DMS153 treated with DMSO at 0.1 percent for 48 hours (cell line): ENCODE data around the gene CLUH.
"Not testable (repeated sequence)": the region's sequence is repeated elsewhere in the genome, so short reads cannot be mapped to it uniquely, and the experiment has no call there.

Experiments used
- DNase-seq: peaks from one replicate; lab custom pipeline; 2025; ENCODE audit not compliant: unreplicated experiment; lab: John Stamatoyannopoulos, UW

CLUH gene

DNA sequence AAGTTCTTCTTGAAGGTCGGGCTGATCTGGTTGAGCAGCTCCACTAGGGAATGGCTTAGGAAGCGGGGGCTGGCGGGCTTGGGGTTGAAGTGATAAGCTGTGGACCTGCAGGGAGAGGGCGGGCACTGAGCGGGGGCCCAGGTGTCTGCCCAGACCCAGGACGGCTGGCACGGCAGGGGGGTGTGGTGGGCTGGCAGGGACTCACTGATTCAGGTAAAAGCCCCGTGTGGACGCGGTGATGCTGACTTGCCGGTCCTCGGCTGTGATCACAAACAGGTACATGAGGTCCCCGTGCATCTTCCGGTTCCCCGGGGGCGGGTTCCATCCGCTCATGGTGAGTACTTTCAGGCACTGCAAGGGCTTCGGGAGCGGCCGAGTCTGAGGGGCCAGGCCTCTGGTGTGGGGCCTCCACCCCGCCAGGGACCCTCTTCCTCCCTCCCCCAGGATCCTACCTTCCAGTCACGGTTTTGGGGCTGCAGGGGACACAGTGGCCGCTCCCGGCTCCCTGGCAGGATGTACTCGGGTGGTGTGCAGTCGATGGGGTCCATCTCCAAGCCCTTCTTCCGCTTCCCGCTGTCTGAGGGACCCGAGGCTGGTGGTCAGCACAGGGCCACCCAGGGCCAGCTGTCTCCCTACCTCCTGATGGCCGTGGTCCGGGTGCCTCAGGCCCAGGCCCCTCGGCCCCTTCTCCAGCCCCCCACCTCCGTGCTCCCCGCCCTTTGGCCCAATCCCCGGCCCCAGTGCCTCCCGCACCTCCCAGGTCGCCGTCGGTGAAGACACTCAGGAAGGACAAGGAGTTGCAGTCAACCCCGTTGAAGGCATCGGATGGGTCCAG lies 10.2 kb downstream of the CLUH start:
- DNase-seq: no peak

DNA sequence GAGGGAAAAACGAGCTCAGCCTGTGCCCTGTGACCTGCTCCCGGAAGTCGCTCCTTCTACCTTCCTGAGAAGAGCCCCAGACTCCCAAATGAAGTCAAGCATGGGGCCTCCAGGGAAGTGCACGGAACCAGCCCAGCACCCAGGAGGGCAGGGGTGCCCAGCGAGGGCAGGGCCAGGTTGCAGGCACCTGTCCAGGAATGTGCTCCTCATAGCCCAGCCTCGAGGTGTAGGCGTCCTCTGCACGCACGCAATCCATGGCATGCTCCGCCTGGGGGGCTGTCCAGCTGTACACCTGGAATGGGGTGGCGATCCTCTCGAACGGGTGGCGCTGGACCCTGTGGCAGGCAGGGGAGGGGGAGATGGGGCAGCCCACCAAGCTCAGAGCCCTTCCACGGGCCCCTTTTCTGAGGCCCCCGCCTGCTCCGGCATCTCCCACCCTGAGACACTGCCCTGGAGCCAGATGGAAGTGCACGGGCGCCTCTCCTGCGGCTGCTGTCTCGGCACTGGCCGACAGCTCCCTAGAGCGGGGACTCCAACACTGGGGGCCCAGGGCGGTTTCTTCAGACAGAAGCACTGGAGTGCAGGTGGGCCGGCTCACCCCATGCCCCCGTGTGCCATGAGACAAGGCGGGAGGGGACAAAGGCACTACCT lies 10.9 kb downstream of the CLUH start:
- DNase-seq: peak; percentile 99

DNA sequence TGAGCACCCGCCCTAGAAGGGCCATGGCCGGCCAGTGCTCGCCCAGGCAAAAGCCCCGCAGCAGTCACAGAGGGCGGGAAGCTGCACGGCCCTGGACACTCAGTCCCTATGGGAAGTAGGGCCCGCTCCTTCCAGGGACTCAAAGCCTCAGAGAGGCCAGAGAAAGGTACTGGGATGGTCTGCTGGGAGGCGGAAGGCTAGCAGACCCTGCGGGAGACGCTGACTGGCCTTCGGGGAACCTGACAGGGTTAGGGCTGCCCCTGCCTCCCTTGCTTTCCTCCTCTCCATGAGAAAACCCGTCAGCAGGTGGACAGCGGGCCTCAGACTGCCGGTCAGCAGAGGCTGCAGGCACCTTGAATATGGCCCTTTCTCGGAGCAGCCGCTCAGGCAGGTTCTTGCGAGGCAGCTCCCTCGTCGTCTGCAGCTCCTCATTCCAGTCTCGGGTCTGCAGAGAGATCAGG lies 11.5 kb downstream of the CLUH start:
- no peak for DNase-seq

DNA sequence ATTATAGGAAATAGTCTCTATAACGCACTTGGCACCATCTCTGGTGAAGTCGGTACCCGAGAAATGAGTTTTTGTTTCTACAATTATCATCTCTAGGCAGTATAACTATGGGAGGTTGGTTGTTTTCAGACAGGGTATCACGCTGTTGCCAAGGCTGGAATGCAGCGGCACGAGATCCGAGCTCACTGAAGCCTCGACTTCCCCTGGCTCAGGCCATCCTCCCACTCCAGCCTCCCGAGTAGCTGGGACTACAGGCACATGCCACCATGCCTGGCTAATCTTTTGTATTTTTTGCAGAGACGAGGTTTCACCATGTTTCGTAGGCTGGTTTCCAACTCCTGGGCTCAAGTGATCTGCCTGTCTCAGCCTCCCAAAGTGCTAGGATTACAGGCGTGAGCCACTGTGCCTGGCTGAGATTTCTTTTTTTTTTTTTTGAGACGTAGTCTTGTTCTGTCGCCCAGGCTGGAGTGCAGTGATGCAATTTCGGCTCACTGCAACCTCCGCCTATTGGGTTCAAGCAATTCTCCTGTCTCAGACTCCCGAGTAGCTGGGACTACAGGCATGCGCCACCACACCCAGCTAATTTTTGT lies 12.3 kb downstream of the CLUH start:
- not testable (repeated sequence) for DNase-seq

DNA sequence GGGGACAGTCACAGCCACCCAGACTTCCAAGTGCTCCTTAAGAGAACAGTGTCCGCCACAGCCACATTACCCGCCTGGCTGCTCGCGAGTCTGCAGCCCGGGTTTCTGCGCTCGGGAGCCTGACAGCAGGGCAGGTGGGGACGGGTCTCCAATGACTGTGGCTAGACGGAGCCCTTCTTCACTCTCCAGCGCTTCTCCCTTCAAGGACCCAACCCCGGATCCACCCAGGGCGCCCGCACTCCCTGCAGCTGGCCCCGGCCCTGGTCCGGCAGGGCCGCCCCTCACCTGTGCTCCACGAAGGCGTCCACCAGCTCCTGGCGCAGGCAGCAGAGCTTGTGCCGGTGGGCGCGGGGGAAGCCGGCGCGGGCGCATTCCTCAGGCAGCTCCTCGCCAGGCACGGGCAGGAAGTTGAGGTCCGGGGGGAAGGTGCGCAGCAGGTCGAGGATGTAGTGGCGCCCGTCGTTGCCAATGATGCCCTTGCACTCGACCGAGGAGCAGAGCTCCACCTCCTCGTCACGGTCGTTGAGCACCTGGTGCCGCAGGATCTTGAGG lies 13.9 kb downstream of the CLUH start:
- no peak for DNase-seq

DNA sequence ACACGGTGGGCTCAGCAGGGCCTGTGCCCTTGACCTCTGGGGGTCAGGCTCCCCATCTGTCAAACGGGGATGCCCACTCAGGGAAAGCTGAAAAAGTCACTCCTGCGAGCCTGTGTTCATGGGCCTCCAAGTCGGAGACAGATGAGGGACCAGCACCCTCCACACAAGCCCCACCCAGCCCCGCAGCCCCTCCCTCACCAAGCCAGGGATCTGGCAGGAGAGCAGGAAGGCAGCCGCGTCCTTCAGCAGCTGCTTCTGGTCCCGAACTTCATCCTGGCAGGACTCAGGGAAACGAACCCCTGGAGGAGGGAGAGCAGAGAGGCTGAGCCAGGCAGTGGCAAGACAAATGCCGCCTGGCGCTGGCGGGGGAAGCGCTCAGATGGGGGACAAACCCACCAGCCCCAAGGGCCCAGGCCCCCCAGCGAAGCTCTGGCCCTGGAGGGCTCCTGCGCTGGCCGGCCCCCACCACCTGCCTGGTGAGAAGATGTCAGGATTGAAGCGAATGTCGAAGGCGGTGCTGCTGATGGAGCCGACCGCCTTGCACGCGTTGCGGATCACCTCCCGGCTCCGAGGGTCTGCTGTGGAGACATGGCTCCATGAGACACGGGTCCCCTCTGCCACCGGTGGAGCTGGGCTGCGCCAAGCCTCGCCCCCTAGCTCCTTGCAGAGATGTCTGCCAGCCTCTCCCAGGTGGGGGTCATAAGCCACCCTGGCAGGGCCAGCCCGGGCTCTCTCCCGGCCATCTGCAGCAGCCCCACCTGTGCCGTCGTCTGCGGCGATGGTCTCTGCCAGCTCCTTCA lies 15.4 kb downstream of the CLUH start:
- DNase-seq: no peak

DNA sequence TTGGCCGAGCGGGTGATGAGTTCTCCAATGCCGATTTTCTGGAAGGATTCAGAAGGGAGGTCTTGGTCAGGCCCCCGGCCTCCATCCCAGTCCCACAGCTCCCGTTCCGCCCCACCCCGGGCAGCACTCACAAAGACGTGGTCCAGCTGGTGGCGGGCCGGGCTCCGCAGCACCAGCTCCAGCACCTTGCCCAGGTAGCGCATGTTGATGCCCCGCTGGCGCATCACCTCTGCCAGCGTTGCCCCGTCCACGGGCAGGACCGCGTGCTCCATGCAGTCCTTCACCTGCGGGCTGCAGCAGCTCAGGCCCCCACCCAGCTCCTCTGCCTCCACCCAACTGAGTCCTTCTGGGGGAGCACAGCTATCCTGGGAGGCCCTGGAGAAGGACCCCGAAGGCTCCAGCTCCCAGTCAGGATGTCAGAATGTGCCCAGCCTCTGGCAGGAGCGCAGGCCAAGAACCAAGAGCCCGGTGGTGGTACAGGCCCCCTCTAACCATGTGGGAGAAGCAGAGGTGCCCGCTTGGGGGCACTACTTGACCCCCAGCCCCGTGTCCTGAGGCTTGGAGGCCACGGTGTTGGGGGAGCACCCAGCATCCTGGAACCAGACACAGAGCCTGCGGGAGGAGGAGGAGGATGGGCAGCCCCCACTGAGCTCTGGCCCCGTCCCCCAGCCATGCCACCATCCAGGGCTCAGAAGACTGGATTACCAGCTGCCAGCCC lies 16.2 kb downstream of the CLUH start:
- no peak for DNase-seq

DNA sequence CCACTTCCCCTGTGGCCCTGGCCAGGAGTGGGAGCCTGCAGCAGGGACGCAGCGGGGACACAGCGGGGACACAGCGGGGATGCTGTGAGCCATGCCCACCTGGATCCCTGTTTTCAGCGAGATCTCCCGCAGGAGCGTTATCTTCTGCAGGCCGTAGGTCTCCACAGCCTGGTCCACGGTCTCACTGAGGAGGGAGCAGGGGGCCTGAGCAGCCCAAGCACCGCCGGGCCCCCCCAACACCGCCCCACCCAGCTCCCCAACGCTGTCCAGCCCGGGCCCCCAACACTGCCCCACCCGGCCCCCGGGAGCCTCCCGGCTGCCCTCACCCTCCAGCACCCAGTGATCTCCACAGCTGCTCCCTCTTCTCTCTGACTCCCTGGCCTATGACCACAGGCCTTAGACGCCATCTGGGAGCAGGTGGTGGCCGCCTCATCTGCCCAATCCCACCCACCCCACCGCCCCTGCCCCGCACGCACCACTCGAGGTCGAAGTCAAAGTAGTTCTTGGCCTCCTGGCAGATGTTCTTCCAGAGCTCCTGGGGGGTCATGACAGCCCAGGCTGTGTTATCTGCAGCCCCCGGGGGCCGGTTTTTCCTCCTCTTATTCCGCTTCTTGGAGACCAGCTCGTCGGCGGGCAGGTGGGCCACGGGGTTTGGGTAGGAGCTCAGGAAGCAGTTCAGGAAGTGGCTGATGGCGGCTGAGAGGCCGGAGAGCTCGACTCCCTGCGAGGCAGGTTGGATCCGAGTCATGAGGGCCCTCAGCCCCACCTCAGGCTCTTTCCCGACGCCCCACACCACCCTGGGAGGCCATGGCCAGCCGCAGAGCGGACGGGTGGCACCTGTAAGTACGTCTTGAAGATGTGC lies 17.0 kb downstream of the CLUH start:
- DNase-seq: no peak

DNA sequence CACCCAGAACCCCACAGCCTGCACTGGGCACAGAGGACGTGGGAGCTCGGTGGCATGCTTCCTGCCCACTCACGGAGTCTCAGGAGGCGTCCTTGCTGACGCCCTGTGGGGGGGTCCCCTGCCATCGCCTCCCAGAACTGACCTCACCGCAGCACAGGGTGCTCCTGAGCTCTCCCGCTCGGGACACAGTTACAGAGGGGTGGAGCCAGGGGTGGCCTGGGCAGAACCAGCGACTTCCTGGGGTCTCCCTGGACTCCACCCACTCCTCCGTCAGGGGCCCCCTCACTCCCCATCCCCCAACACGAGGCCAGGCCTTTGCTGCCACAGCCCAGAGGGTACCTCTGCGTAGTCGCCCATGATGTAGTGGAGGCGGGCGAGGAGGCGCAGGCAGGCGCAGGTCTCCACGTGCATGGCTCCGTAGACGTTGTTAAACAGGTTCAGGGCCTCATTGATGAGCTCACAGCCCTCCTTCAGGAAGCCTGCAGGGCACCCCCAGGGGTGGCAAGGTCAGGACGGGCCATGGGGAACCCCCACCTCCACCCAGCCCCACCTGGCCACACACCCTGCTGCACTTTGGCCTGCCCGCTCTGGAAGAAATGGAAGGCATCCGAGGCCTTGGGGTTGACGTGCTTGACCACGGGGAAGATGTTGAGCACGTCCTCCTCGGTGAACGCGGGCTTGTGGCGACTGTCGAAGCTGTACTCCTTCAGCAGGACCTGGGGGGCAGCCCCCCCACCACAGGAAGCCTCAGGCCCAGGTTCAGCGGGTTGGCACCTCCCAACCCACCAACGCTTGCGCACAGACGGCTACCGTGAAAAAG lies 17.8 kb downstream of the CLUH start:
- DNase-seq: no peak

DNA sequence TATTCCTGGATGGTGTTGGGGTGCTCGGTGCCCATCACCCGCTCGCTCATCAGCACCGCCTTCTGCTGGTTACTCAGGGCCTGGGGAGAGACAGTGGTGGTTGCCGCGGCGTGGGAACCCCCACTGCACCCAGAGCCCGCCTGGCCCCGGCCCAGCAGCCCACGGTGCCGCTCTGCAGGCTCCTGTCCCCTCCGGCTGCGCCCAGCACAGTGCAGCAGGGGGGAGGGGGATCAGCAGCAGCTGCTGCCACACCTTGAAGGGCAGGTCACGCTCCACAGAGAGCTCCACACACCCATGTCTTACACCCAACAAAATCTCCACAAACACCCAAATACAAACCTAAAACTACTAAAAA lies 18.8 kb downstream of the CLUH start:
- no peak for DNase-seq

DNA sequence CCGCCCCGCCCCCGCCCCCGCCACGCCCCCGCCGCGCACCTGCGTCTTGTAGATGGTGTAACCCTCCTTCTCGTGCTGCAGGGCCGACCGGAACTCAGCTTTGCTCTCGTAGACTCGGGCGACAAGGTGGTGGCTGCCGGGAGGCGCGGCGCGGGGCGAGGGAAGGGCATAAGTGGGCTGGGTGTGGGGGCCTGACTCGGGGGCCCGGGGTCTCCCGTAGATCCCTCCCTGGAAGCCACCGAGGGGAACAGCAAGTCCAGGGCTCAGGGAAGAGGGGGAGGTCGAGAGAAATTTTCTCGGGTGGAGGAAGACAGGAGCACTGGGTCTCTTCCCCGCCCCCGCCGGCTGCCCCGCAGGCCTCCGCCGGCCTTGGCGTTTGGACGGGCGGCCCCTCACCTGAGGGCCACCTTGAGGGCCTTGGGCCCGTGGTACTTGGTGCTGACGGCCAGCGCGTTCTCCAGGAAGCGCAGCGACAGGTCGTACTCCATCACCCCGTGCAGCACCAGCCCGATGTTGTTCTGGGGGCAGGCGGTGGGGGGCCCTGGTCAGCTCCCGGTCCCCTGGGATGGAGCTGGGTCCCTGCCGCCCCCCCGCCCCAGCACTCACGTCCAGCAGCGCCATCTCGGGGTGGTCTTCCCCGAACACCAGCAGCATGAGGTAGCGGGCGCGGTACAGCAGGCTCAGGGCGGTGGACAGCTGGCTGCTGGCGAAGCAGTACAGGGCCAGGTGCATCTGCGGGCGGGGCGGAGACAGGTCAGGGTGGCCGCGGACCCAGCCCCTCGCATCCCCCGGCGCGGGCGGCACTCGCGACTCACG lies 19.4 kb downstream of the CLUH start:
- DNase-seq: no peak

DNA sequence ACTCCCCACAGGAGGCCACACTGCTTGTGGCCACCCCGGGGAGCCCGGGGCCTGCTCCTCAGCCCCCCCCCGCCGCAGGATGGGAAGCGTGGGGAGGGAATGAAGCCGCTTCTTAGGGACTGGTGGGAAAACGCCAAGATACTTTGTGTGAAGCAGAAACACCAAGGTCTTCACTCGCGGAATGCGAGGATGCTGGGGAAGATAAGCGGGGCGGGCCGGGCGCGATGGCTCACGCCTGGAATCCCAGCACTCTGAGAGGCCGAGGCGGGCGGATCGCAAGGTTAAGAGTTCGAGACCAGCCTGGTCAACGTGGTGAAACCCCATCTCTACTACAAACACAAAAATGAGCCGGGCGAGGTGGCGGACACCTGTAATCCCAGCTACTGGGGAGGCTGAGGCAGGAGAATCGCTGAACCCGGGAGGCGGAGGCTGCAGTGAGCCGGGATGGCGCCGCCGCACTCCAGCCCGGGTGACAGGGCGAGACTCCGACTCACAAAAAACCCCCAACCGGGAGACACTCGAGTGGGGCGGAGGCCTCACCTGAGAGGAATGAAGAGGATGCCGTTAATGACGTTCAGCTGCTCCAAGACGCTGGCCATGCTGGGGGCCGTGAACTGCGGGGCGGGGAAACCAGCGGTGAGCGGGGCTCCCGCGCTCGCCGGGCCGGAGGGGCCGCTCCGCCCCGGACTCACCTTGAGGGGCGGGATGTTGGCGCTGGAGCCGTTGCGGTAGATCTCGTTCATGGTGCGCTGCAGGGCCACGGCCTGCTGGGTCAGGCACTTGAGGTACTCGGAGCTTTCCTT lies 20.3 kb downstream of the CLUH start:
- no peak for DNase-seq

DNA sequence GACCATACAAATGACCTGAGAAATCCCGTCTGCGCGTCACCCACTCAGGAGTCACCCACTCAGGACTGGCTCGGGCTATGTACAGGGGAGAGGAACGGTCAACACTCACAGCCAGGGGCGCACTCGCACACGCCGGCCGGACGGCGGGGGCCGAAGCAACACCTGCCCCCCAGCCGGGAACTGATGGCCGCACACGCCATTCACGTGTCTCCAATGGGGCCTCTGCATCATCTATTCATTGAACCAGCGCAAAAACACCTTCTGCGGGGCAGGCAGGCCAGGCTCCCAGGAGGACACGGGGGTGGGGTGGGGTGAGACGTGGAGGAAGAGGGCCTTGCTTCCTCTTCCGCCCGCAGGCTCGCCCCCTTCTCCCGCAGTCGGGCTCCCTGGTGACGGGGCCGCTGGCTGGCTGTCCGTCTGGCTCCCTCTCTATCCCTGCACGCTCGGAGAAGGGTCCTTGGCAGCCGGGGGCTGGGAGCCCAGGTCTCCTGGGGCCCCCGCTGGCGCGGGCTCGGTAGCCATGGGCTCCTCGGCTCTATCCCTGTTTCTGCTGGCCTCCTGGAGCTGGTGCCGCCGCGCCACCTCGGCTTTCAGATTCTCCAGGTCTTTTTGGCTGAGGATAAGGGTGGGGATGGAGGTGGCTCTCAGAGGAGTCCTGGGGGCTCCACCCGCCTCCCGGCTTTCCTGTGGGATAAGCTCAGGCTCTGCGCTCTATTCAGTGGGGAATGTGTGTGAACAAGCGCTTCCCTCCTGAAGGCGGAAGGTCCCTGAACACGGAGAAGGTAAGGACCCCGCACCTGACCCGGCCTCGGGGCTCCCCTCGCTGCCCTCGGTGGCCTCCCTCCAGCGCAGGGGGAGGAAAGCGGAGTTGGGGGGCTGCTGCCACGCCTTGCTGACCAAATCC lies 21.1 kb downstream of the CLUH start:
- no peak for DNase-seq

DNA sequence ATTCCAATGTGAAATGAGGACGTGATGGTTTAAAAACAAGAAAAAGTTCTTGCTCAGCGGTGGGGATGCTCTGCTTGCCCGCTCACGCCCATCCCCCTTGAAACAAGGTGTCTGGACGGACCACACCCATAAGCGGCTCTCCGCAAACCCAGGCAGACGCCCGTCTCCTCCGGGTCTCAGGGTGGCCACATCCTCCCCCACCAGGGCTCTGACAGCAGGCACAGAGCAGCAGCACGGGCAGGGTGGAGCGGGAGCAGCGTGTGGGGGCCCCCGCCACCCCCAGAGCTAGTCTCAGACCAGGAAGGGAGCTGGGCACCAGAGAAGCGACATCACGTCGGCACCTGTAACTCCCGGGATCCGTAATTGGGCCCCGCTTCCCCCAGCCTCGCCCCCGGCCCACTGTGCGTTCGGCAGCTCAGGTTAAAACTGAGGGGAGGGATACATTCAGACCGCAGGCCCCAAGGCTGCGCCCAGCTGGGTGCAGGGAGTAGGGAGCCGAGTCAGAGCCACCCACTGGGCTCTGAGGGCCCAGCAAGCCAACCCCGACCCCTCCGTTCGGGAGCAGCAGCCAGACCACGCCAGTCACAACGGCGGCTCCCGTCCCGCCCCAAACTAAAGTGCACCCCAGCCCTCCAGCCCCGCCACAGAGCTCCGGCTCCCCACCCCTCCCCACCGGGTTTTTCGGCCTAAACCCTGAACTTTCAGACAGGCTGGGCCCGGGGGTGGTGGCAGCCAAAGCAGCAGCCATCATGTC lies 22.0 kb downstream of the CLUH start:
- no peak for DNase-seq
